ENCODE data around the gene RGL2. TPM values are rescaled to one million over a fixed set of nuclear protein-coding genes. Genes with fewer than 3 reads are reported as not detected.
"Not testable (repeated sequence)": the region's sequence is repeated elsewhere in the genome, so short reads cannot be mapped to it uniquely, and the experiment has no call there.

The RGL2 gene, protein sequence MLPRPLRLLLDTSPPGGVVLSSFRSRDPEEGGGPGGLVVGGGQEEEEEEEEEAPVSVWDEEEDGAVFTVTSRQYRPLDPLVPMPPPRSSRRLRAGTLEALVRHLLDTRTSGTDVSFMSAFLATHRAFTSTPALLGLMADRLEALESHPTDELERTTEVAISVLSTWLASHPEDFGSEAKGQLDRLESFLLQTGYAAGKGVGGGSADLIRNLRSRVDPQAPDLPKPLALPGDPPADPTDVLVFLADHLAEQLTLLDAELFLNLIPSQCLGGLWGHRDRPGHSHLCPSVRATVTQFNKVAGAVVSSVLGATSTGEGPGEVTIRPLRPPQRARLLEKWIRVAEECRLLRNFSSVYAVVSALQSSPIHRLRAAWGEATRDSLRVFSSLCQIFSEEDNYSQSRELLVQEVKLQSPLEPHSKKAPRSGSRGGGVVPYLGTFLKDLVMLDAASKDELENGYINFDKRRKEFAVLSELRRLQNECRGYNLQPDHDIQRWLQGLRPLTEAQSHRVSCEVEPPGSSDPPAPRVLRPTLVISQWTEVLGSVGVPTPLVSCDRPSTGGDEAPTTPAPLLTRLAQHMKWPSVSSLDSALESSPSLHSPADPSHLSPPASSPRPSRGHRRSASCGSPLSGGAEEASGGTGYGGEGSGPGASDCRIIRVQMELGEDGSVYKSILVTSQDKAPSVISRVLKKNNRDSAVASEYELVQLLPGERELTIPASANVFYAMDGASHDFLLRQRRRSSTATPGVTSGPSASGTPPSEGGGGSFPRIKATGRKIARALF
- 10 to 100 TPM; 45.7 to 76.8 (median 67.4) TPM for total RNA-seq
- 10 to 100 TPM in 1 of 2 donors, 1 to 10 TPM in 1; 4.1 to 11.5 TPM for polyA plus RNA-seq
- 84.4 reads per million, percentile 81 among the genes with 10 or more reads in this experiment for total RNA-seq

GRCh38 chr6:33298773-33299236, at the start of gene RGL2:
TSS of gene RGL2 (minus strand) at chr6:33298942. CDS start at chr6:33298610, 332 bp downstream.
- POLR2A ChIA-PET: interaction anchor here (1.1 to 4.6 kb wide), 12 partner anchors 7 to 126 kb away, joined by 3 to 70 read pairs (median 22); partner anchors contain the start of genes B3GALT4, HSD17B8, PFDN6 and RING1
- H3K36me3 Mint-ChIP-seq: peaks cover 4 to 25% (median 8%) of the 10 kb centered on the region in 5 donors
- peaks cover 4 to 53% (median 5%) of the 10 kb centered on the region in 3 experiments for H3K36me3 ChIP-seq (ENCODE audit: control insufficient read depth in 2 of 3, insufficient read depth in 3 of 3, low read length in 3 of 3)

DNA sequence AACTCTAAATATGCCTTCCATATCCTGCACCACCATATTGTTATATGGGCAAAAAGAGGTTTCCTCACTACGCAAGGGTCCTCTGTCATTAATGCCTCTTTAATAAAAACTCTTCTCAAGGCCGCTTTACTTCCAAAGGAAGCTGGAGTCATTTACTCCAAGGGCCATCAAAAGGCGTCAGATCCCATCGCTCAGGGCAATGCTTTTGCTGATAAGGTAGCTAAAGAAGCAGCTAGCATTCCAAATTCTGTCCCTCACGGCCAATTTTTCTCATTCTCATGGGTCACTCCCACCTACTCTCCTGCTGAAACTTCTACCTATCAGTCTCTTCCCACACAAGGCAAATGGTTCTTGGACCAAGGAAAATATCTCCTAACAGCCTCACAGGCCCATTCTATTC, 49.1 kb upstream of the RGL2 start:
- no peaks in the 10 kb centered on the region for H3K36me3 Mint-ChIP-seq
- H3K27me3 ChIP-seq (ENCODE audit: control insufficient read depth in 2 of 2, insufficient read depth in 2 of 2, low read length in 2 of 2): no peaks in the 10 kb centered on the region
- peaks cover 0 to 11% (median 0%) of the 10 kb centered on the region in 5 donors for H3K27me3 Mint-ChIP-seq
- no peaks in the 10 kb centered on the region for H3K9me3 ChIP-seq (ENCODE audit: control insufficient read depth in 2 of 3, low read length in 3 of 3)
- peak overlapping the region in 4 of 9 donors; percentile 28 to 65 (median 50) for H3K27ac Mint-ChIP-seq
- peaks cover 18 to 23% of the 10 kb centered on the region in 2 donors for H3K4me1 ChIP-seq (ENCODE audit: control insufficient read depth in 2 of 2, insufficient read depth in 2 of 2, low read length in 2 of 2)
- no peaks in the 10 kb centered on the region for H3K36me3 ChIP-seq (ENCODE audit: control insufficient read depth in 2 of 3, insufficient read depth in 3 of 3, low read length in 3 of 3)
- H3K4me3 Mint-ChIP-seq: no peak overlapping the region
- ATAC-seq (no peak), DNase-seq (no peak)
- POLR2A ChIA-PET: interaction anchor here (1.5 to 1.7 kb wide), 2 partner anchors 48 to 76 kb away, joined by 4 to 8 read pairs; partner anchors contain the start of genes RPS18 and VPS52
- peaks cover 14 to 46% (median 36%) of the 10 kb centered on the region in 7 donors for H3K4me1 Mint-ChIP-seq
- CTCF ChIA-PET: interaction anchor here (1.1 kb wide), 1 partner anchor 31 kb away, joined by 3 read pairs; no protein-coding TSS in a partner anchor
- intact Hi-C loops (cut with micrococcal nuclease): no loop called here
- H3K4me3 ChIP-seq (ENCODE audit: low read length): no peak overlapping the region
- peaks cover 0 to 2% (median 0%) of the 10 kb centered on the region in 11 donors for H3K9me3 Mint-ChIP-seq
- H3K27ac ChIP-seq (ENCODE audit: low read depth, low read length): no peak overlapping the region

More at GRCh38 chr6:33298773-33299236, at the start of gene RGL2:
- Mint-ChIP-seq H3K27me3 (peaks cover 0 to 3% (median 0%) of the 10 kb centered on the region in 5 donors), H3K4me1 (peaks cover 24 to 46% (median 35%) of the 10 kb centered on the region in 7 donors), H3K27ac (peak within 1 kb of the TSS; percentile 96 to 100 (median 99)), H3K9me3 (peaks cover 0 to 9% (median 0%) of the 10 kb centered on the region in 11 donors), H3K4me3 (peak within 1 kb of the TSS; percentile 95 to 100 (median 99))
- CTCF ChIA-PET: interaction anchor here (0.7 to 2.7 kb wide), 9 partner anchors 9 to 157 kb away, joined by 3 to 20 read pairs (median 6); partner anchors contain the start of genes PFDN6, RPS18, VPS52 and WDR46
- Histone ChIP-seq H3K4me3 (ENCODE audit: low read length) (peak within 1 kb of the TSS; percentile 78), H3K27ac (ENCODE audit: low read depth, low read length) (peak within 1 kb of the TSS; percentile 92), H3K4me1 (ENCODE audit: control insufficient read depth in 2 of 2, insufficient read depth in 2 of 2, low read length in 2 of 2) (peaks cover 5 to 10% of the 10 kb centered on the region in 2 donors), H3K27me3 (ENCODE audit: control insufficient read depth in 2 of 2, insufficient read depth in 2 of 2, low read length in 2 of 2) (no peaks in the 10 kb centered on the region), H3K9me3 (ENCODE audit: control insufficient read depth in 2 of 3, low read length in 3 of 3) (no peaks in the 10 kb centered on the region)
- peak in 3 of 9 donors; percentile 46 to 68 (median 61) for DNase-seq
- peak; percentile 44 for ATAC-seq
- intact Hi-C loops (cut with micrococcal nuclease): loop anchor here (1.0 to 5.0 kb wide), 13 partner anchors 10 to 327 kb away; partner anchors contain the start of genes B3GALT4 (in 2 of the 2), KIFC1 (in 2 of the 2), PFDN6 (in 2 of the 2) and VPS52 (in 2 of the 2)

DNA sequence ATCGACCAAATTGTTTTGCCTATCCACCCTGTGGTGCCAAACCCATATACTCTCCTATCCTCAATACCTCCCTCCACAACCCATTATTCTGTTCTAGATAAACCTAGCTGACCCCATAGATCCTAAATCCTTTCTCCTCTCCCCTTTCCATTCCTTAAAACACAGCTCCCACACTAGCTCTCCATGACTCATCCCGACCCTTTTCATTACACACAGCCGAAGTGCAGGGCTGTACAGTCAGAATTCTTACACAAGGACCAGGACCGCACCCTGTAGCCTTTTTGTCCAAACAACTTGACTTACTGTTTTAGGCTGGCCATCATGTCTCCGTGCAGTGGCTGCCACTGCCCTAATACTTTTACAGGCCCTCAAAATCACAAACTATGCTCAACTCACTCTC, 48.2 kb upstream of the RGL2 start:
- H3K4me3 ChIP-seq (ENCODE audit: low read length); H3K36me3 ChIP-seq (ENCODE audit: control insufficient read depth in 2 of 3, insufficient read depth in 3 of 3, low read length in 3 of 3); H3K27me3 Mint-ChIP-seq; H3K27me3 ChIP-seq (ENCODE audit: control insufficient read depth in 2 of 2, insufficient read depth in 2 of 2, low read length in 2 of 2); H3K9me3 ChIP-seq (ENCODE audit: control insufficient read depth in 2 of 3, low read length in 3 of 3); H3K36me3 Mint-ChIP-seq; ATAC-seq; H3K9me3 Mint-ChIP-seq; H3K27ac ChIP-seq (ENCODE audit: low read depth, low read length); intact Hi-C loops (cut with micrococcal nuclease); DNase-seq: not testable (repeated sequence)
- Mint-ChIP-seq H3K4me3 (peak overlapping the region in 1 of 10 donors; percentile 26), H3K4me1 (peaks cover 14 to 47% (median 36%) of the 10 kb centered on the region in 7 donors), H3K27ac (peak overlapping the region in 6 of 9 donors; percentile 54 to 80 (median 64))
- CTCF ChIA-PET: interaction anchor here (0.6 to 1.1 kb wide), 2 partner anchors 30 to 46 kb away, joined by 3 read pairs; no protein-coding TSS in a partner anchor
- POLR2A ChIA-PET: interaction anchor here (1.5 to 3.9 kb wide), 3 partner anchors 35 to 76 kb away, joined by 4 to 47 read pairs (median 8); partner anchors contain the start of genes RPS18, TAPBP and VPS52
- peaks cover 21 to 32% of the 10 kb centered on the region in 2 donors for H3K4me1 ChIP-seq (ENCODE audit: control insufficient read depth in 2 of 2, insufficient read depth in 2 of 2, low read length in 2 of 2)

DNA sequence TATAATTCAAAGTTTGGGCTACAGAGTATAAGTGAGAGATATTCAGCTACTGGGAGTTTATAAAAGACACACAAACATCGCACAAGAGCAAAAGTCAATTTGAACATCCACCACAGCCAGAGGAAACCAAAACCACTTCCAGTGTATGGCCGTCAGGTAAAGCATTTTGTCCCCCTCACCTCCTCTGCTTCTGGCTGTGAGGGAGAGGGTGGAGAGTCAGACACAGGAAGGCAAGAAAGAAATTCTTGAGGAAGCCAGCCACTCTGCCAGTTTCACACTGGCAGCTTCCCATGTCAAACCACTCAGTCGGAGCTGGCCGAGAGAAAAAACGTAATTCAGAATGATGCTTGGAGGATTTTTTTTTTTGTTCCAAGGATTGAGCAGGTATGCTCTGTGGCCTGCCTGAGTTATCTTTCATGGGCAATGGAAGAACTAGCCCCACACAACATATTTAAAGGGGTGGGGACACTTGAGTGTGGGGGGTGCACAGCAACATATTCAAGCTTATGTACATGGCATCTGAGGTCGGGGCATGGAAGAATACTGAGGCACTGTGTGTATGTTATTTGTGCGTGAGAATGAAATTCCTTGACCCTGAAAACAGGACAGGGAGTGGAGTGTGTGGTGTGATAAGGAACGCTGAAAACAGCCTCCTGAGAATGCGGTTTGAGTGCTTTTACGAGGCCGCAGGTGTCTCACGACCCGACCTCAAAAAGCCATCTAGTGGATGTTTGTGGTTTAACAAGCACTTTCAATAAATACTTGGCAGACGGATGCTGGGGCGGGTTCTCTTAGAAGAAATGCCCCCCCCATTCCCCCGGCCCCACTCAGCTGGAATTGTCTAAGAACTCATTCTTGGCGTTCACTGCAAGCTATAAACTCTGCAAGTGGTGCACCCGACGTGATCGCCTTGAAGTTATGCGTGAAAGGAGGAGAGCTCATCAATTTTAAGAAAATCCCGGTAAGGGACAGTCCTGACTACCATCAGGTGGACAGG, 46.3 kb upstream of the RGL2 start:
- Mint-ChIP-seq H3K36me3 (no peaks in the 10 kb centered on the region), H3K4me1 (peaks cover 22 to 54% (median 41%) of the 10 kb centered on the region in 7 donors), H3K4me3 (peak overlapping the region; percentile 68 to 89 (median 86)), H3K9me3 (peaks cover 0 to 2% (median 0%) of the 10 kb centered on the region in 11 donors), H3K27ac (peak overlapping the region; percentile 88 to 99 (median 96)), H3K27me3 (peaks cover 0 to 7% (median 0%) of the 10 kb centered on the region in 5 donors)
- ATAC-seq (peak; percentile 60), DNase-seq (peak; percentile 28 to 87 (median 82))
- peak overlapping the region; percentile 60 for H3K27ac ChIP-seq (ENCODE audit: low read depth, low read length)
- no peaks in the 10 kb centered on the region for H3K36me3 ChIP-seq (ENCODE audit: control insufficient read depth in 2 of 3, insufficient read depth in 3 of 3, low read length in 3 of 3)
- POLR2A ChIA-PET: interaction anchor here (0.6 to 3.9 kb wide), 27 partner anchors 9 to 1762 kb away, joined by 3 to 70 read pairs (median 7); partner anchors contain the start of genes B3GALT4, CUTA, LTB and PFDN6
- intact Hi-C loops (cut with micrococcal nuclease): loop anchor here (1.0 to 2.0 kb wide), 13 partner anchors 22 to 227 kb away; partner anchors contain the start of genes KIFC1 (in 2 of the 2), TAPBP (in 2 of the 2), VPS52 (in 2 of the 2) and B3GALT4 (in 1 of the 2)
- H3K27me3 ChIP-seq (ENCODE audit: control insufficient read depth in 2 of 2, insufficient read depth in 2 of 2, low read length in 2 of 2): no peaks in the 10 kb centered on the region
- peak overlapping the region; percentile 64 for H3K4me3 ChIP-seq (ENCODE audit: low read length)
- CTCF ChIA-PET: interaction anchor here (0.6 to 2.9 kb wide), 23 partner anchors 10 to 1948 kb away, joined by 3 to 30 read pairs (median 4); partner anchors contain the start of genes CUTA, RPS18, SYNGAP1 and TAPBP
- H3K9me3 ChIP-seq (ENCODE audit: control insufficient read depth in 2 of 3, low read length in 3 of 3): no peaks in the 10 kb centered on the region
- peaks cover 23 to 33% of the 10 kb centered on the region in 2 donors for H3K4me1 ChIP-seq (ENCODE audit: control insufficient read depth in 2 of 2, insufficient read depth in 2 of 2, low read length in 2 of 2)
